ENCODE measurements around the gene TAS2R9.
"Not testable (repeated sequence)": the region's sequence is repeated elsewhere in the genome, so short reads cannot be mapped to it uniquely, and the experiment has no call there.

The TAS2R9 gene

GRCh38 chr12:10810068-10810467 is at the start of gene TAS2R9:
TAS2R9 (minus strand) TSS chr12:10810168; CDS start chr12:10810075, 93 bp downstream.
- no peak for DNase-seq (ENCODE audit: low read depth, low spot score)

- no peak for DNase-seq (ENCODE audit: low read depth, low spot score)
These were observed 45.8 kb upstream of the TAS2R9 start for GRCh38 chr12:10855807-10856206.

GRCh38 chr12:10853776-10854175 is 43.8 kb upstream of the TAS2R9 start:
- DNase-seq (ENCODE audit: low read depth, low spot score): no peak

GRCh38 chr12:10851243-10851858 is 41.4 kb upstream of the TAS2R9 start:
- no peak for DNase-seq (ENCODE audit: low read depth, low spot score)

GRCh38 chr12:10849425-10849878 is 39.5 kb upstream of the TAS2R9 start, which contains the start of gene PRR4:
PRR4 (minus strand) TSS chr12:10849475; CDS start chr12:10849437, 38 bp downstream.
- DNase-seq (ENCODE audit: low read depth, low spot score): no peak

GRCh38 chr12:10847744-10848143 is 37.8 kb upstream of the TAS2R9 start:
- DNase-seq (ENCODE audit: low read depth, low spot score): no peak

GRCh38 chr12:10842862-10843261 is 32.9 kb upstream of the TAS2R9 start:
- no peak for DNase-seq (ENCODE audit: low read depth, low spot score)

- DNase-seq (ENCODE audit: low read depth, low spot score): no peak
These were observed 28.5 kb upstream of the TAS2R9 start for GRCh38 chr12:10838461-10838860.

GRCh38 chr12:10829994-10830393 is 20.0 kb upstream of the TAS2R9 start:
- peak; percentile 7 for DNase-seq (ENCODE audit: low read depth, low spot score)

- DNase-seq (ENCODE audit: low read depth, low spot score): no peak
These were observed 16.3 kb upstream of the TAS2R9 start, which contains the start of gene TAS2R10 for GRCh38 chr12:10826258-10826657. TAS2R10 (minus strand) TSS chr12:10826358; CDS start chr12:10826269, 89 bp downstream.

GRCh38 chr12:10824957-10825356 is 15.0 kb upstream of the TAS2R9 start:
- DNase-seq (ENCODE audit: low read depth, low spot score): no peak

GRCh38 chr12:10811883-10812536 is 2.0 kb upstream of the TAS2R9 start:
- no peak for DNase-seq (ENCODE audit: low read depth, low spot score)

GRCh38 chr12:10807186-10807585 is 2.8 kb downstream of the TAS2R9 start, which contains the start of gene TAS2R8:
TAS2R8 (minus strand) TSS chr12:10807286; CDS start chr12:10806980, 306 bp downstream.
- DNase-seq (ENCODE audit: low read depth, low spot score): no peak

- DNase-seq (ENCODE audit: low read depth, low spot score): no peak
These were observed 7.4 kb downstream of the TAS2R9 start, which contains the start of gene TAS2R7 for GRCh38 chr12:10802587-10802986. TAS2R7 (minus strand) TSS chr12:10802627; CDS start chr12:10802570, 57 bp downstream.

GRCh38 chr12:10801741-10802140 is 8.2 kb downstream of the TAS2R9 start:
- DNase-seq (ENCODE audit: low read depth, low spot score): no peak

- DNase-seq (ENCODE audit: low read depth, low spot score): no peak
These were observed 15.7 kb downstream of the TAS2R9 start for GRCh38 chr12:10794222-10794621.

GRCh38 chr12:10791769-10792168 is 18.2 kb downstream of the TAS2R9 start:
- DNase-seq (ENCODE audit: low read depth, low spot score): not testable (repeated sequence)

- no peak for DNase-seq (ENCODE audit: low read depth, low spot score)
These were observed 26.7 kb downstream of the TAS2R9 start for GRCh38 chr12:10783252-10783651.

GRCh38 chr12:10779103-10779502 is 30.9 kb downstream of the TAS2R9 start:
- no peak for DNase-seq (ENCODE audit: low read depth, low spot score)

- DNase-seq (ENCODE audit: low read depth, low spot score): peak; percentile 56
These were observed 38.7 kb downstream of the TAS2R9 start for GRCh38 chr12:10771132-10771733.

- DNase-seq (ENCODE audit: low read depth, low spot score): no peak
These were observed 50.3 kb downstream of the TAS2R9 start for GRCh38 chr12:10759657-10760056.
